Progenitor cell of endocrine pancreas (in vitro differentiated cells): ENCODE results near the gene KLHDC10. TPM values are rescaled to one million over a fixed set of nuclear protein-coding genes. Genes with fewer than 3 reads are reported as not detected.
A peak's percentile ranks its signal among the peaks of the same experiment; 100 is the strongest.

Experiments
- DNase-seq: peaks from one replicate; pipeline ENCODE4 v3.0.0; 2021; ENCODE audit warnings: low spot score; ENCODE audit not compliant: unreplicated experiment
- H3K27ac Mint-ChIP-seq: 2 replicates; pipeline ENCODE4 v1.8.0; 2021; ENCODE audit warnings: mild to moderate bottlenecking, moderate library complexity, mixed read lengths
- H3K27me3 Mint-ChIP-seq: 2 replicates; pipeline ENCODE4 v1.8.0; 2021; ENCODE audit warnings: mixed read lengths
- H3K36me3 Mint-ChIP-seq: 2 replicates; pipeline ENCODE4 v1.8.0; 2022; ENCODE audit warnings: mixed read lengths; ENCODE audit not compliant: insufficient read depth
- H3K4me1 Mint-ChIP-seq: 2 replicates; pipeline ENCODE4 v1.8.0; 2021; ENCODE audit warnings: low read depth, mixed read lengths
- H3K4me3 Mint-ChIP-seq: 2 replicates; pipeline ENCODE4 v1.8.0; 2021; ENCODE audit warnings: low read depth, mild to moderate bottlenecking, moderate library complexity, mixed read lengths
- H3K9me3 Mint-ChIP-seq: 2 replicates; pipeline ENCODE4 v1.8.0; 2021; ENCODE audit warnings: low read depth, mixed read lengths
- total RNA-seq: library from RNA; stranded (reverse); gene quantifications from 2 replicates; pipeline ENCODE4 v1.2.1, GENCODE V29; 2021
- TF ChIP-seq, protein P1 (sequence below): fragments of 200-600 bp; sonication (generic); IDR thresholded peaks from one replicate; pipeline ENCODE4 v1.5.0; 2021; ENCODE audit warnings: antibody characterized with exemption, mild to moderate bottlenecking; ENCODE audit not compliant: unreplicated experiment

The KLHDC10 gene
- total RNA-seq, 1 donor from 2014 or later: 50.1 TPM

GRCh38 chr7:130142654-130143333, 72.5 kb downstream of the KLHDC10 start:
- H3K4me3 Mint-ChIP-seq: no peak overlapping the region
- no peaks in the 10 kb centered on the region for H3K27me3 Mint-ChIP-seq
- no peaks in the 10 kb centered on the region for H3K9me3 Mint-ChIP-seq
- H3K4me1 Mint-ChIP-seq: peaks cover 31% of the 10 kb centered on the region
- TF ChIP-seq, protein P1, sequence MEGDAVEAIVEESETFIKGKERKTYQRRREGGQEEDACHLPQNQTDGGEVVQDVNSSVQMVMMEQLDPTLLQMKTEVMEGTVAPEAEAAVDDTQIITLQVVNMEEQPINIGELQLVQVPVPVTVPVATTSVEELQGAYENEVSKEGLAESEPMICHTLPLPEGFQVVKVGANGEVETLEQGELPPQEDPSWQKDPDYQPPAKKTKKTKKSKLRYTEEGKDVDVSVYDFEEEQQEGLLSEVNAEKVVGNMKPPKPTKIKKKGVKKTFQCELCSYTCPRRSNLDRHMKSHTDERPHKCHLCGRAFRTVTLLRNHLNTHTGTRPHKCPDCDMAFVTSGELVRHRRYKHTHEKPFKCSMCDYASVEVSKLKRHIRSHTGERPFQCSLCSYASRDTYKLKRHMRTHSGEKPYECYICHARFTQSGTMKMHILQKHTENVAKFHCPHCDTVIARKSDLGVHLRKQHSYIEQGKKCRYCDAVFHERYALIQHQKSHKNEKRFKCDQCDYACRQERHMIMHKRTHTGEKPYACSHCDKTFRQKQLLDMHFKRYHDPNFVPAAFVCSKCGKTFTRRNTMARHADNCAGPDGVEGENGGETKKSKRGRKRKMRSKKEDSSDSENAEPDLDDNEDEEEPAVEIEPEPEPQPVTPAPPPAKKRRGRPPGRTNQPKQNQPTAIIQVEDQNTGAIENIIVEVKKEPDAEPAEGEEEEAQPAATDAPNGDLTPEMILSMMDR: no peak
- DNase-seq: no peak
- peaks cover 4% of the 10 kb centered on the region for H3K36me3 Mint-ChIP-seq
- H3K27ac Mint-ChIP-seq: peak overlapping the region; percentile 54

GRCh38 chr7:130143334-130143732, 73.0 kb downstream of the KLHDC10 start:
- TF ChIP-seq, protein P1: no peak
- H3K27ac Mint-ChIP-seq: peak overlapping the region; percentile 33
- DNase-seq: no peak
- H3K4me3 Mint-ChIP-seq: no peak overlapping the region
- no peaks in the 10 kb centered on the region for H3K27me3 Mint-ChIP-seq
- H3K9me3 Mint-ChIP-seq: no peaks in the 10 kb centered on the region
- peaks cover 31% of the 10 kb centered on the region for H3K4me1 Mint-ChIP-seq
- H3K36me3 Mint-ChIP-seq: peaks cover 3% of the 10 kb centered on the region

DNA sequence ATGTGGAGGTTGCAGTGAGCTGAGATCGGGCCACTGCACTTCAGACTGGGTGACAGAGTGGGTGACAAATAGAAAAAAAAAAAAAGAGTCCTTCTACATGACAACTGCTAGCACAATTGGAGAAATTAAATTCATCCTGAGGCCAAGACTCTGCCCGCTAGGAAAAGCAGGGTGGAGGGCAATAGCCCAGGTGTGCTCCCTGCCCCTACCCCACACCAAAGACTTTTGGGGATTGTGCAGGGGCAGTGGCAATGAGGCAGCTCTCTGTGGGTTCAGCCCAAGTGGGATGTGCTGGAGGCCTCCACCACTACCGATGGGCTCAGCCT, 73.6 kb downstream of the KLHDC10 start:
- H3K4me3 Mint-ChIP-seq: no peak overlapping the region
- no peaks in the 10 kb centered on the region for H3K9me3 Mint-ChIP-seq
- H3K27me3 Mint-ChIP-seq: no peaks in the 10 kb centered on the region
- TF ChIP-seq, protein P1: no peak
- peaks cover 31% of the 10 kb centered on the region for H3K4me1 Mint-ChIP-seq
- no peak for DNase-seq
- H3K27ac Mint-ChIP-seq: peak overlapping the region; percentile 95
- H3K36me3 Mint-ChIP-seq: peaks cover 1% of the 10 kb centered on the region

DNA sequence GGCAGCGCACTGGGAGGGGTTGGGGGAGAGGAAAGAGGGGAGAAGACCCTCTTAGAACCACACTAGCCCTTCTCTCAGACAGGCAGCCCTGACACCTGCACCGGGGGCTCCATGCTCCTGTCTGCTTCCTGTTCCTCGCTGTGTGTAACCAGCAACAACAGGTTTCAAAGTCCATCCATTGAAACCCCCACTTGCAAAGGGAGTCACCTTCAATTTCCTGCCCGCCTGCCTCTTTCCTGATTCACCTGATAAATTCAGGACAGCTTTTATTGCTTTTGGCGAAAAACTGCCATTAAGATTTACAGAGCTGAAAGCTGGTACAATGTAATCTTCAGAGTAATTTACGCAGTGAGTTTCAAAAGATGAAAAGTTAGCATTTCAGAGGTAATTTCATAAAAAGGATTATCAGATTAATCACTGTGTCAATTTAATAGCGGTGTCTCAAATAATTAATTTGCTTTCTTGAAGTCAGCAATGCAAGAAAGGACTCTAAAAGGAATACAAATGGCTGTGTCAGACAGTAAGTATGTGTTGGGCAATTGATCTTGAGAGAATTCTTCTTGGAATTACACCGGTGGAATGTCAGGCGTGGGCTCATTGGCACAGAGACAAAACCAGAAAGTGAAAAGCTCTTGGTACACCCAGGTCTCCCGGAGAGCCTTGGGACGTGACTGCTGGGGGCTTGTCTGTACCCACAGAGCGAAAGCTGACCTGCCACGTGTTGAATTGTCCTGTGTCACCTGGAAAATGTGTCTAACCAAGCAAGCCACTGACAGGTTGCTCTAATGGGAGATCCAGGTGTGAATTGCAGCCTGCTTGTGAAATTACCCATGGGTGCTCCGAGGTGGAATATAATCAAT, 74.2 kb downstream of the KLHDC10 start:
- no peak for DNase-seq
- H3K27ac Mint-ChIP-seq: peak overlapping the region; percentile 95

More for the DNA sequence above, 74.2 kb downstream of the KLHDC10 start:
- Mint-ChIP-seq H3K4me1 (peaks cover 31% of the 10 kb centered on the region), H3K9me3 (no peaks in the 10 kb centered on the region), H3K4me3 (peak overlapping the region; percentile 4), H3K27me3 (no peaks in the 10 kb centered on the region), H3K36me3 (no peaks in the 10 kb centered on the region)
- TF ChIP-seq, protein P1: no peak
